GM19023 (cell line): Measurements from ENCODE around the gene TES.
"Not testable (repeated sequence)": the region's sequence is repeated elsewhere in the genome, so short reads cannot be mapped to it uniquely, and the experiment has no call there.

ENCODE experiments used
- ATAC-seq: cut with Tn5 transposase; IDR thresholded peaks from one replicate; pipeline ENCODE4 v1.9.1; 2021; ENCODE audit warnings: mild to moderate bottlenecking, moderate library complexity; ENCODE audit not compliant: unreplicated experiment

The TES gene, protein sequence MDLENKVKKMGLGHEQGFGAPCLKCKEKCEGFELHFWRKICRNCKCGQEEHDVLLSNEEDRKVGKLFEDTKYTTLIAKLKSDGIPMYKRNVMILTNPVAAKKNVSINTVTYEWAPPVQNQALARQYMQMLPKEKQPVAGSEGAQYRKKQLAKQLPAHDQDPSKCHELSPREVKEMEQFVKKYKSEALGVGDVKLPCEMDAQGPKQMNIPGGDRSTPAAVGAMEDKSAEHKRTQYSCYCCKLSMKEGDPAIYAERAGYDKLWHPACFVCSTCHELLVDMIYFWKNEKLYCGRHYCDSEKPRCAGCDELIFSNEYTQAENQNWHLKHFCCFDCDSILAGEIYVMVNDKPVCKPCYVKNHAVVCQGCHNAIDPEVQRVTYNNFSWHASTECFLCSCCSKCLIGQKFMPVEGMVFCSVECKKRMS

DNA sequence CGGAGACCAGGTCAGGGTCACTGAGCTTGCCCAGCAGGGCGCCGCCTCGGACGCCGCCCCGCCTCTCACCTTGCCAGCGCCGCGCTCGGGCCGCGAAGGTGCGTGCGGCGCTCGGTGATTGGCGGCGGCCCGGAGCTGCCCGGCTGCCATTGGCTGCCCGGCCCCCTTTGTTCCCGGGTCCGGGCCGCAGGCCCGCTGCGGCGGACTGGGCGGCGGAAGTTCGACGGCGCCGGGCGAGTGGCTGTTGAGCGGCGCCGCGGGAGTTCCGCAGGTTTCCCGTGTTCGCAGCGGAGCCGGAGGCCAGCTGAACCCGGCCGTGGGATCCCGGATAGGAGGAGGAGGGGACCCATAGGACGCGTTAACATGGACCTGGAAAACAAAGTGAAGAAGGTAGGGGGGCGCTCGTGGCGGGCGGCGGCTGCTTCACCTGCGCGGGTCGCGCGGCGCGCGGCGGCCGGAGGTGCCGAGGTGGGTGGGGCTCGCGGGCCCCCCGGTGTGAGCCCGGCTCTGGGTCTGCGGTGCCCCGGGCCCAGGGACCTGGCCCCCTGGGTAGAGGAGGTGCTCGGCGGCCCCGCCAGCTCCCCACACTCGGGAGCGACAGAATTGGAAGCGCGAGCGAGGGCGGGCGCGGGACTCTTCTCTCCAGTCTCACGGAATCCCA, at the start of gene TES:
TES (plus strand) TSS at position 195 of the 661 bp plus-strand sequence; CDS start at position 364, 169 bp downstream.
- peak; percentile 90 for ATAC-seq

DNA sequence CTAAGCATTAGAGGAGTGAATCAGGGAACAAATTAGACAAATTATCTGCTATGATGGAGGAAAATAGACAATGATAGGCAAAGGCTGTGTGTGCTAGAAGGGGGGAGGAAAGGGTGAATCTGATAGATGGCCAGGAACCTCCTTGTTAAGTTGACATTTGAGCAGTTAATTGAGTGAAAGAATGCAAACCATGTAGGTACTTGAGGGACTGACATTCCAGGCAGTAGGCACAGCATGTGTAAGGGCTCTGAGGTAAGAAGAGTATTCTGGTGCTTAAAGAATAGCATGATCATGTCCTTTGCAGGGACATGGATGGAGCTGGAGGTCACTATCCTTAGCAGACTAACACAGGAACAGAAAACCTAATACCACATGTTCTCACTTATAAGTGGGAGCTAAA, 48.6 kb upstream of the TES start:
- ATAC-seq, result no peak

DNA sequence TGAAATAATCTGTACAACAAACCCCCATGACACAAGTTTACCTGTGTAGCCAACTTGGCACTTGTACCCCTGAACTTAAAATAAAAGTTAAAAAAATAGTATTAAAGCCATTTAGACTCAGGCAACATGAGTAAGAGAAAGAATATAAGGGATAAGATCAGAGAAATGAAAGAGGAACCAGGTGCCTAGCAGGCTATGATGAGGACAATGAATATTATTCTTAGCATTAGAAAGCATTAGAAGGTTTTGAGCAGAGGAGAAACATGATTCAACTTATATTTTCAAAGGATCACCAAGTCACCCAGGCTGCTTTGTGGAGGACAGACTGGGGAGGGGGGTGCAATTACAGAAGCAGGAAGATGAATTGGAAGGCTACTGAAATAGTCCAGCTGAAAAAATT, 48.1 kb upstream of the TES start:
- ATAC-seq, result no peak

DNA sequence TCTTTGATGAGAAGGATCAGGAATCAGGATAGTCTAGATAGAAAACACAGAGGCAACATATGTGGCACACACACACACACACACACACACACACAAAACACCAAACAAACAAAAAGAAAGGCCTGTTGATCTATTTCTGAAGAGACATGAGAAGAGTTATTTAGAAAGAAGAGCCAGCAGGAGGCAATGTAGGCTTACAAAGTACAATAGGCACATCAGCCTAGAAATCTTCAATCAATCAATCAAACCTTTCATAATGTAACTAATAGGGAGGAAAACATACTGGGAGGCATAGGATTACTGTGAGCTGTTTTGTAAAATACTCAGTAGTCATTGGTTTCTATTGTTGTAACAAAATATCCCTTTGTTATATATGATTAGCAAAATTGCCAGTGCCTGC, 47.3 kb upstream of the TES start:
- no peak for ATAC-seq

DNA sequence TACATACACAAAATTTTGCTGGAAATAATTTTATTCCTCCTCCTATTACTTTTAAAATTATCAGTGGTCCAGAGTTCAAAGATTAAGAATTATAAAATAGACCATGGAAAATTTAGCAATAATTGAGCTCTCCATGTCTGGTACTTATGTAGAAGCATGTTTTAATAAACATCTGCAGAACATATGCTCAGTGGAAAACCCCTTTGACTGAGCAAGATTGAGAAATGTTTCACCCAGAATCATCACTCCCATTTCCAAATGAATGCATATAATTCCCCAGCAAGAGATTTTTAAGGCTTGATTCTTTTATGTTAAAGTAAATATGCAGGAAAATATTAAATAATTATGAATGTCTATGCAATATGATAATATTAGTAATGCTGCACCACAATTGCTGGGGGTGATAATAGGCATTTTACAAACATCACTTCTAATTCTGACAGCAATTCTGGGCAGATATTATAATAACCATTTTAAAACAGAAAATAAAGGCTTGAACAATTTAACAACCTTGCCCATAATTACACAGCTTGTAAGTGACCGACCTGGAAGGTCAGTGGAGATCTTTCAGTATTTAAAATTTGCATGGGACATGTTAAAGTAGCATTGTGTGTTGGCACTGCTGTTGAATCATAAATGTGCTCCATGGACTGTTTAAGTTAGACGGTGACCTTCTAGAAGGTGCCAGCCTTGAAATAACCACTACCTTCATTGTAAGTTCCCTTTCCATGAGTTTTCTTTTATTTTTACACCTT, 45.6 kb upstream of the TES start:
- no peak for ATAC-seq

DNA sequence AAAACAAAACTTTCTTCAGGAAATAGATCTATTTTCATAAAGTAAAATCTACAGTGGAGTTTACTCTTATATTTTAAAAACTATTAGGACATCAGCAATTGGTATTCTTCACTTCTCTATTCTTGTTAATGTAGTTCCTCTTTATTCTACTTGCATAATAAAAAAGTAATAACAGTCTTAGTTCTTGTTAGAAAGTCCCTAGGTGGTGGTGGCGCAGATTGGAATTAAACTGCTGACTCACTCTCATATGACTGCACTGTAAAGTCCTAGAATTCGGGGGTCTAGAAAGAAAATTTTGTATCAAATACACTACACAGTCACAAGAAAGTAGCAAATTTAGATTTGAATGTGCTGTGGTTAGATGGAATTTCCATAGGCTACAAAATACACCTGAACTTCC, 44.6 kb upstream of the TES start:
- no peak for ATAC-seq

DNA sequence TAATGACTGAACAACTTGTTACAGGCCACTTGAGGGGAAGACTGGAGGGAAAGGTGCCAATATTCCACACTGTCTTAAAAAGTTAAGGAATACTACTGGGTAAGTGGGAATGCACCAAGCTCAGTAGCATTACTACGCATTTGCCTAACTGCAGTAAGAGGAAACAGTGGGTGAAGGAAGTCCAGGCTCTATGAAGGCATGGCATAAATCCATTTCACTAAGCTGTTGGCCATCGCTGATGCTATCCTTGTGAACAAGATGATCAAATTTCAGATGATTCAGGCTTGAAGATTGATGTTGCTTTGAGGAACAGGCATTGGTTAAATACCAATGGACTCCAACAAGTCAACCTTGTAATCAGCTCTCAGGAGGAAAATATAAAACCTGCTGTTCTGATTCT, 44.2 kb upstream of the TES start:
- ATAC-seq, result no peak

DNA sequence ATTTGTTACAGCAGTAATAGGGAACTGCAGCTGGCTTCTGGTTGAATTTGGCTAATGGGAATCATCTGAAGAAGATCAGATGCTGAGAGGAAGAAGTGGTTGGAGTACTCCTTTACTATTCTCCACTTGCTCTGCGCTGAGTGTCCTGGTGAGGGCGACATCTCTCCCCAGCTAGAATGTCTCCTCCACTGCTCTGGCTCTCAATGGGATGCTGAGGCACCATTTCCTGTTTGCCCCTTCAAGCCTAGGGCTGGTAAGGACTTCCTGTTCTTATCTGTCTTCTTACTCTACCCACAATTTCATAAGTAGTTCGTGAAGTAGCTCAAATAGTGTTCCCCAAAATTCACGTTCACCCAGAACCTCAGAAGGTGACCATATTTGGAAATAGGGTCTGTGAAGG, 43.2 kb upstream of the TES start:
- ATAC-seq, result no peak

DNA sequence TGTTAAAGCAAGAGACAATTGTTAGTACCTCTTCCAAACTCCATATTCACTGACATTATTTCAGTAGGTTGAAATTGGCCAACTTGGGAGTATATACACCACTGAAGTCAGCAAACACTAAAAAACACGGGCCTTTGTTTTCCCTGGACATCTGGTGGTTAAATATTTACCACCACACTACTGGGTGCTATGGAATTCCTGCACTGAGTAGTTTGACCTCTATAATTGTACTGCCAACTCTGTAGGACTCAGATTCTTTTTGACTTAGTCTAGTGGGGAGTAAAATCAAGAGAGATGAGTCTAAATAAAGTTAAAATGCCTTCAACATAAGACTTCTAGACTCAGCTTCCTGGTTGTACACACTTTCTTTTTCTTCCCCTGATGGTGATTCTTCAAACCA, 41.3 kb upstream of the TES start:
- no peak for ATAC-seq

DNA sequence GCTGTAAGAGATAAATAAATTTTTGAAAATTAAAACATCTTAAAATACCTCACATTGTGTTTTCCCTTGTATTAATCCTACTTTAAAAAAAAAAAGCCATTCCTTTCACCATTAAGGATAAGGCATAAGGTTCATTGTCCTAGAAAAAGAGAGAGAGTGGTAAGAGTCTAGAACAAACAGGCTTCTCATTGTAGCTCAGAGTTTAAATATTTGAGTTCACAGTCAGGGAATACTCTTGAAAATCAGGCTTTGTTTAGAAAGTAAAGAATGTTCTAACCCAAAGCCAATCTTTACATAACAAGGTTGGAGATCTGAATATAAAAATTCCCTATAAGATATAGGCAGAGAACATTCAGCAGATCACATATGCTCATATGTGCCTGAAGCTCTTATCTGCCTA, 40.2 kb upstream of the TES start:
- ATAC-seq, result no peak

DNA sequence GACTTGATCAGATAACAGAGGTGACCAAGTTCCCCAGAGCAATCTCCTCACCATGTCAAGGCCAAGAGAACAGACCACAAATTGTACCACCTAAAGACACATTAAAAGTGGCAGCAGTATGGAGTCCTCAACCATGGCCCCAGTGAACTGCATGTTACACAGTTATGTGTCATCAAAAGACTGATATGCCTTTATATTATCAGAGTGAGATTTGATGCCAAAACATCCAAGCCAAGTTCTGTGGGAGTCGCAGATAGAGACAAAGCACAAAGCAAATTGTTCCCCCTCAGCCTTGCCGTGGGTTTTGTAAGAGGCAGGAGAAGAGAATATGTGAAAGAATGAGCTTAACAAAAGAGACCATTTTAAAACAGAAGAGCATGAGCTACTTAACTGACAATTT, 39.2 kb upstream of the TES start:
- no peak for ATAC-seq

DNA sequence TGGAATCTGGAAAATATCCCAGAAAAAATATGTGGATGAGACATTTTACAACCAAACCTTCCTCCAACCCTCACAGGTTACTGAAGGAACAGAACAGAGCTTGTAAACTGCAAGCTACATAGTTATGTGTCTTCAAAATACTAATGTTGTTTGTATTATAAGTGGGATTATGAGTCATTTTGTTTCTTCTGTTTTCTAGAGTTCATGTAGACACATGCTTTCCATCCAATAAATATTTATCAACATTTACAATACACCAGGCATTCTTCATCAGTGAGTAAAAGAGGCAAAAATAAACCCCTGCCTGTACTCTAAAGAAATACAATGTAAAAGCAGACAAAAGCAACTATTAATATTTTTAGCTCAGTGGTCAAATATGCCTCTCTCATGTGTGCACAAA, 38.0 kb upstream of the TES start:
- no peak for ATAC-seq

DNA sequence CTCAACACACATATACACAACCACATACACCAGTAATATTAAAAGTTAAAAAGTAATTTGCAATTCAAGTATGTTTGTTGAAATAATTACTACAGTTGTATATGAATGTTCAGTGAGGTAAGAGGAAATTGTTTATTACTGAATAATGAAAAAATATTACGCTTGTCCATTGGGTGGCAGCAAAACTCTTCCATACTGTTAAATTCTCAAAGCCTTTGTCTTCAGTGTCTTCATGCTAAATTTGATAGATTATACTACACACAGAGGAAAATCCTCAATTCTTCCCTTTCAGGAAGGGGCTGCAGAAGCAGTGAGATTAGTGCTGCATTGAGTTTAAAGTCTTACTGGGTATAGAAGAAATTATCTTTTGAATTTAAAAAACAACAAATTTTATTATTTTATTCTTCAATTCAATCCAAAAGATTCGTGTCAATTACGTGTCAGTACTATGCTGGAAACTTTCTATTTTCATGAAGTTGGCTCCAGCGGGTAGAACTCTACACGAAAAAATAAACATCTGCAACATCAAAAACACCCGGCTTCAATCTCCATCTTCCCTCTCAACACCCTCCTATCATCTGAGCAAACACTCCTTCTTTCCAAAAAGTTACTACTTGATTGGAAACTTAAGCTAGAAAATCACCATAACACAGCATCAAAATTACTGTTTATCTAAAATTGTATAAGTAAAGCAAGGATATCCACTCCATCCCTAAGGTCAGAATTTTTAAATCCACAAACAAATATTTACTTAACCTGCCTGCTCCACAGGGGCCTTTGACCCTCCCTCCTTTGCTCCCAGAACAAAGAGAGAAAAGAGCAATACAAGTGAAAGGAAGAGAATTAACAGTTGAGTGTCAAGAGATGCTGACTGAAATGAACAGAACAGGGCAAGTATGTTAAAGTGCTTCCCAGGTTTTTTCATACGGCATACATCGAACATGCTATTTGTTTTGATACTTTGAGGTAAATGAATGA, 37.0 kb upstream of the TES start:
- ATAC-seq, result no peak

DNA sequence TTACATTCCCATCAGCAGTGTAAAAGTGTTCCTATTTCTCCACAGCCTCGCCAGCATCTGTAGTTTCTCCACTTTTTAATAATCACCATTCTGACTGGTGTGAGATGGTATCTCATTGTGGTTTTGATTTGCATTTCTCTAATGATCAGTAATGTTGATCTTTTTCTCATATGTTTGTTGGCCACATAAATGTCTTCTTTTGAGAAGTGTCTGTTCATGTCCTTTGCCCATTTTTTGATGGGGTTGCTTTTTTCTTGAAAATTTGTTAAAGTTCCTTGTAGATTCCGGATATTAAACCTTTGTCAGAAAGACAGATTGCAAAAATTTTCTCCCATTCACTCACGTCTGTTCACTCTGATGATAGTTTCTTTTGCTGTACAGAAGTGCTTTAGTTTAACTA, 35.2 kb upstream of the TES start:
- ATAC-seq, result not testable (repeated sequence)

DNA sequence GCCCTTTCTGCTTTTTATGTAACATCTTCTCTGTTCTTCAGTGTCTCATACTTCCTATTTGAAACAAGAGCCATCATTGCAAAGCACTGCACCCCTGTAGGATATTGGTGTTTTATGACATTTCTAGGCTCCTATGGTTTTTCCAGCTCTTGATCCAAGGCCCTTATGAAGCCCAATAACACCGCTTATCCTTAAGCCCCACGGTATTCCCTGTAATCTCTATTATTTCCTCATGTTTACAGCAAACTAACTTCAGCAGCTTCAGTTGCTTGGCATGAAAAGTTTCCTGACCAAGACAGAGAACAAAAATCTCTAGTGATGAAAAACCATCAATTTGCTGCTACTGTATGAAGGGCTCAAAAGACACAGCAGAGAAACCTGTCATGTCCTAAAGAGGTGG, 34.1 kb upstream of the TES start:
- ATAC-seq, result no peak

DNA sequence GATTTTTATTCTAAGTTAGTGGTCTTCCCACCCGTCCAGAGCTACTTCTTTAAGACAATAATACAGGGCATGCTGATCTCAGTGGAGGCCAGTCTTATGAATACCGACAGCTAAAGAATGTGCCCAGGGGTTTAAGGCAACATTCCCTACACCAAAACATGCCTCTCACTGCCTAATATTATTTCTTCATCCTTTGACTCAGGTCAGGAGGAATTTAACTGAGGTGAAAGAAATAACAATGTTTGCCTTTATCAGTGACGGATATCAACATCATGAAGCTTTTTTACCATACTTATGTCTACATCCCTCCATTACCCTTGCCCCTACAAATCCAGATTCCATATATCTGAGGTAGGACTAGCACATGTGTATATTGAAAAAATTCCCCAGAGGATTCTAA, 33.3 kb upstream of the TES start:
- no peak for ATAC-seq

DNA sequence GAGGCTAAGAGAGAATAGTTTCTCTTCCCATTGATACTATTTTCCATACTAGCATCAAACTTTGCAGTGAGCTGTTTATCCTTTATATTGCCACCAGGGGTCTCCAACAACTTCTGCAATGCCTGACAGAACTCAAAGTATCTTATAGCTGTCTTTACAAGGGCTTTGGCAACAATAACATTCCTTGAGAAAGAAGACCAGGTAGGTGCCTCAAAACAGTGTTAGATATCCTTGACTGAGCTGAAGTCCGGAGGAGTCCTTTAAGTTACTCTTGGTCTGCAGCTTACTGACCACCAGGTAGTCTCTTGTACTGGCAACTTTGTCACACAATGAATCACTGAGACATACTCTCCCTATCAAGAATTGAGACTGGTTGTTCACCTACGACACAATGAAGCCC, 30.0 kb upstream of the TES start:
- ATAC-seq, result no peak

DNA sequence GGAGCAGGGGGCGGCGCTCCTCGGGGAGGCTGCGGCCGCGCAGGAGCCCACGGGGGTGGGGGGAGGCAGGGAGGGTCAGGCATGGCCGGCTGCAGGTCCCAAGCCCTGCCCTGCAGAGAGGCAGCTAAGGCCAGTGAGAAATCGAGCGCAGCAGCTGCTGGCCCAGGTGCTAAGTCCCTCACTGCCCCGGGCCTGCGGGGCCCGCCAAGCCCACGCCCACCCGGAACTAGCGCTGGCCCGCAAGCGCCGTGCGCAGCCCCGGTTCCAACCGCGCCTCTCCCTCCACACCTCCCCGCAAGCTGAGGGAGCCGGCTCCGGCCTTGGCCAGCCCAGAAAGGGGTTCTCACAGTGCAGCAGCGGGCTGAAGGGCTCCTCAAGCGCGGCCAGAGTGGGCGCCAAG, 28.3 kb upstream of the TES start:
- no peak for ATAC-seq

DNA sequence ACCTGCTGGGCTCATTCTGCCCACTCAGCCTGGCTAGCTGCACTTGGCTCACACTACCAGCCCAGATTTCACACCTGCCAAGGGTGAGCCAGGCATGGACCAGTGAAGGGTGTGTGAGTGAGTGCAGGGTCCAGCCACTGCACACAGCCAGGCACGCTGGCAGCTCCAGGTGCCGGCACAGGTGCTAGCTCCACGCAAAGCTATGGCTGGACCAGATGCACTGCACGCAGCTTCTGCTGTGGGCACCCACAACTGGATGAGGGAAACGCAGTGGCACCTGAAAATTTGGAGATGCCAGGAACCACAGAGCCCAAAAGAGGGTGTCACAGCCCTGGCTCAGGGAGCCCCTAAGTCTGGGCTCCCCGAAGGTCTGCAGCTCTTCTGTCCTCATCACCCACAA, 24.9 kb upstream of the TES start:
- no peak for ATAC-seq

DNA sequence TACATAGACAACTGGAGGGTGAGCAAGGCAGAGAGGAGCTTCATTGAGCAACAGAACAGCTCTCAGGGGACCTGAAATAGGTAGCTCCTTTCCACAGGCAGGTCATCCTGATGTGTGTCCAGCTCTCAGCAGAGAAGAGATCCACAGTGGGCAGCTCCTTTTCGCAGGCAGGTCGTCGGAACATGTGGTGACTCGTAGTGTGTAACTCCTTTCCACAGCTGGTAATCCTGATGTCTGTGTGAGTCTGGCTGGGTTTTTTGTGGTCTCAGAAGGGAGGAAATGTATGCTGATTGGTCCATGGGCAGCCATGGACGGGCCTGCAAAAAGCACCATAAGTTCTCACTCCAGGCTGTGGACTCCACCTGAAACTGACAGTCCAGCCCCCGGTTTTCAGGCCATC, 24.4 kb upstream of the TES start:
- no peak for ATAC-seq

DNA sequence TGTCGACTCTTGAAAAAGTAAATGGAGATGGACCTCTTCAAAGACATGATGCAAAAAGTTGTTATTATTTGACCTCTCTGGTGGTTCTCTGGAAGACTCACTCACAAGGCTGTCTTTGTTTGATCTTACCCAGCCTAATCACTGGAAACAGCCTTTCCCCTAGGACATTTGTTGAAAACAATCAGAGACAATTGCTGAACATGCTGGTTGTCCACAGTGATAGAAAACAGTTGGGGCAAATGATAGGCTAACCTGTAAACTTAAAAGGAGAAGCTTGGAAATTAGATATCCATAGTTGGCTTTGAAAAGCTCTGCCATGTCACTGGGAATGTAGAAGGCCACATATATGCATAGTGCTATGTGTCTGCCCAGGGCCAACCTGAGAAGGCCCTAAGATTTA, 22.9 kb upstream of the TES start:
- ATAC-seq, result no peak
